PC-9 (cell line): ENCODE measurements around the gene CNGB1. TPM values are rescaled to one million over a fixed set of nuclear protein-coding genes. Genes with fewer than 3 reads are reported as not detected.

Experiments used
- BruUV-seq: library from RNA; stranded (reverse); fragments of 400-500 nt; replicated peaks from 2 replicates; lab custom pipeline; 2021; lab: Mats Ljungman, UMichigan
- CTCF ChIA-PET: fragments of 300-600 bp; sonication (Branson Sonifier 250); formaldehyde crosslinking; loops from one replicate; lab custom pipeline; 2022; ENCODE audit warnings: antibody characterized with exemption; lab: Charles Lee
- POLR2A ChIA-PET: fragments of 300-600 bp; sonication (Branson Sonifier 250); formaldehyde crosslinking; loops from one replicate; lab custom pipeline; 2022; ENCODE audit warnings: antibody characterized with exemption; ENCODE audit not compliant: unreplicated experiment; lab: Charles Lee
- DNase-seq, 2 experiments: peaks; one replicate each; pipeline versions ENCODE4 v3.0.0 to v3.0.0-alpha.2; 2015 to 2022; ENCODE audit warnings: mixed read lengths in 1 of 2
- H2AFZ ChIP-seq: fragments of 200-600 bp; sonication (generic); 2 replicates; pipeline ENCODE4 v1.8.1; 2017; ENCODE audit warnings: antibody characterized with exemption
- H3F3A ChIP-seq: fragments of 200-600 bp; sonication (generic); 2 replicates; pipeline ENCODE4 v1.8.1; 2017; ENCODE audit warnings: antibody characterized with exemption, mild to moderate bottlenecking, low read depth; ENCODE audit not compliant: insufficient read depth
- H3K27ac ChIP-seq: fragments of 200-600 bp; sonication (generic); 2 replicates; pipeline ENCODE4 v1.6.1; 2016; ENCODE audit warnings: mixed run types
- H3K27me3 ChIP-seq: fragments of 200-600 bp; sonication (generic); 2 replicates; pipeline ENCODE4 v1.6.1; 2016; ENCODE audit warnings: low read depth, mixed run types; ENCODE audit not compliant: insufficient read depth
- H3K36me3 ChIP-seq: fragments of 200-600 bp; sonication (generic); 2 replicates; pipeline ENCODE4 v1.6.1; 2016; ENCODE audit warnings: low read depth, mixed run types
- H3K4me1 ChIP-seq: fragments of 200-600 bp; sonication (generic); replicated peaks from 2 replicates; pipeline ENCODE4 v1.6.1; 2016; ENCODE audit warnings: mixed run types; ENCODE audit not compliant: insufficient read depth
- H3K4me2 ChIP-seq: fragments of 200-600 bp; sonication (generic); 2 replicates; pipeline ENCODE4 v1.6.1; 2017; ENCODE audit warnings: mixed run types
- H3K4me3 ChIP-seq: fragments of 200-600 bp; sonication (generic); 2 replicates; pipeline ENCODE4 v1.6.1; 2016; ENCODE audit warnings: mixed run types
- H3K79me2 ChIP-seq: fragments of 200-600 bp; sonication (generic); 2 replicates; pipeline ENCODE4 v1.6.1; 2017; ENCODE audit warnings: low read depth, mixed run types
- H3K9me2 ChIP-seq: fragments of 200-600 bp; sonication (generic); 2 replicates; pipeline ENCODE4 v1.8.1; 2017; ENCODE audit warnings: mild to moderate bottlenecking; ENCODE audit not compliant: insufficient read depth
- H3K9me3 ChIP-seq: fragments of 200-600 bp; sonication (generic); 2 replicates; pipeline ENCODE4 v1.8.1; 2016; ENCODE audit warnings: low read depth; ENCODE audit not compliant: insufficient read depth
- H4K20me1 ChIP-seq: fragments of 200-600 bp; sonication (generic); 2 replicates; pipeline ENCODE4 v1.8.1; 2017; ENCODE audit not compliant: insufficient read depth
- CTCF ChIP-seq: fragments of 200-600 bp; sonication (generic); conservative IDR thresholded peaks from 2 replicates; pipeline ENCODE4 v1.6.1; 2017; ENCODE audit warnings: mixed run types, antibody characterized with exemption, mild to moderate bottlenecking, moderate library complexity
- EZH2 ChIP-seq: fragments of 200-600 bp; sonication (generic); IDR thresholded peaks from 2 replicates; pipeline ENCODE4 v1.8.0; 2017; ENCODE audit warnings: antibody characterized with exemption, low read depth
- intact Hi-C: fragments of 100-400 bp; cut with micrococcal nuclease; formaldehyde crosslinking; loops from one replicate; pipeline ENCODE4 v1.10.0; 2022; ENCODE audit not compliant: unreplicated experiment
- total RNA-seq: library from RNA; stranded (reverse); gene quantifications from 2 replicates; pipeline ENCODE4 v1.2.3, GENCODE V29; 2021

The CNGB1 gene
- total RNA-seq, 1 experiment from 2014 or later, result 1.1 TPM

- POLR2A ChIA-PET, result no interaction called here
- Histone ChIP-seq H2AFZ (no peak overlapping the region), H3F3A (no peaks in the 10 kb centered on the region), H3K9me3 (no peaks in the 10 kb centered on the region), H3K4me2 (no peak overlapping the region), H3K4me1 (no peaks in the 10 kb centered on the region), H3K27ac (no peak overlapping the region), H3K27me3 (no peaks in the 10 kb centered on the region), H3K79me2 (no peaks in the 10 kb centered on the region), H3K36me3 (no peaks in the 10 kb centered on the region), H4K20me1 (no peaks in the 10 kb centered on the region), H3K4me3 (no peak overlapping the region), H3K9me2 (no peaks in the 10 kb centered on the region)
- no TSS peak for BruUV-seq
- CTCF ChIA-PET, result no interaction called here
- intact Hi-C loops, result no loop called here
- DNase-seq, result no peak
- TF ChIP-seq EZH2 (no peak), CTCF (no peak)
Measured at GRCh38 chr16:57925310-57925709, 45.6 kb downstream of the CNGB1 start.

DNA sequence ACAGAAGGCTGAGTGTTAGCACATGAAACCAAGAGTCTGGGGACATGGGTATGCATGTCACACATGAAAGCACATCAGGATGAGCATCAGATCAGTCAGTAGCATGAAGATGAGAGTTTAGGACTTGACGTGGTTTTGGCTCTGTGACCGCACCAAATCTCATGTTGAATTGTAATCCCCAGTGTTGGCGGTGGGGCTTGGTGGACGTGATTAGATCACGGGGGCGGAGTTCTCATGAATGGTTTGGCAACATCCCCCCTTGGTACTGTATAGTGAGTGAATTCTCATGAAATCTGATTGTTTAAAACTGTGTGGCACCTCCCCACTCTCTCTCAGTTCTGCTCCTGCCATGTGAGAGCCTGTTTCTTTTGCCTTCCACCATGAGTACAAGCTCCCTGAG lies 46.4 kb downstream of the CNGB1 start:
- no peak overlapping the region for H2AFZ ChIP-seq
- H3K79me2 ChIP-seq, result no peaks in the 10 kb centered on the region
- BruUV-seq, result no TSS peak
- intact Hi-C loops, result no loop called here
- no peaks in the 10 kb centered on the region for H3K27me3 ChIP-seq
- no peak overlapping the region for H3K4me2 ChIP-seq
- H3K9me3 ChIP-seq, result no peaks in the 10 kb centered on the region
- CTCF ChIA-PET, result no interaction called here
- no peak overlapping the region for H3K4me3 ChIP-seq
- no peak overlapping the region for H3K27ac ChIP-seq
- H3K4me1 ChIP-seq, result no peaks in the 10 kb centered on the region
- POLR2A ChIA-PET, result no interaction called here
- DNase-seq, result no peak
- H4K20me1 ChIP-seq, result no peaks in the 10 kb centered on the region
- no peaks in the 10 kb centered on the region for H3F3A ChIP-seq
- no peaks in the 10 kb centered on the region for H3K36me3 ChIP-seq
- TF ChIP-seq EZH2, result no peak
- TF ChIP-seq CTCF, result no peak
- H3K9me2 ChIP-seq, result no peaks in the 10 kb centered on the region

GRCh38 chr16:57923841-57924240 lies 47.1 kb downstream of the CNGB1 start:
- intact Hi-C loops, result no loop called here
- TF ChIP-seq EZH2, result no peak
- no peak for TF ChIP-seq CTCF
- Histone ChIP-seq H3K4me2 (no peak overlapping the region), H3K79me2 (no peaks in the 10 kb centered on the region), H3K36me3 (no peaks in the 10 kb centered on the region), H3K27me3 (no peaks in the 10 kb centered on the region), H3K9me3 (no peaks in the 10 kb centered on the region), H3F3A (no peaks in the 10 kb centered on the region), H3K4me3 (no peak overlapping the region), H4K20me1 (no peaks in the 10 kb centered on the region), H3K4me1 (no peaks in the 10 kb centered on the region), H2AFZ (no peak overlapping the region), H3K27ac (no peak overlapping the region), H3K9me2 (no peaks in the 10 kb centered on the region)
- POLR2A ChIA-PET, result interaction anchor here (0.6 kb wide), 1 partner anchor 576 kb away, joined by 5 read pairs; the partner anchor contains the start of gene NDRG4
- no peak for DNase-seq
- no TSS peak for BruUV-seq
- CTCF ChIA-PET, result no interaction called here
